ENCODE results near the gene TRMT61A.

Gene TRMT61A

GRCh38 chr14:103563226-103563620 is 34.2 kb downstream of the TRMT61A start:
- DNase-seq (ENCODE audit: low read depth in 2 of 2): no peak

GRCh38 chr14:103563844-103564505 is 35.0 kb downstream of the TRMT61A start:
- DNase-seq (ENCODE audit: low read depth in 2 of 2): no peak

GRCh38 chr14:103568952-103569351 is 40.0 kb downstream of the TRMT61A start:
- DNase-seq (ENCODE audit: low read depth in 2 of 2): no peak

- DNase-seq (ENCODE audit: low read depth in 2 of 2): no peak
These were observed 40.4 kb downstream of the TRMT61A start for GRCh38 chr14:103569408-103569807.

- no peak for DNase-seq (ENCODE audit: low read depth in 2 of 2)
These were observed 45.1 kb downstream of the TRMT61A start for GRCh38 chr14:103574104-103574503.

- DNase-seq (ENCODE audit: low read depth in 2 of 2): no peak
These were observed 45.8 kb downstream of the TRMT61A start for GRCh38 chr14:103574707-103575285.

- no peak for DNase-seq (ENCODE audit: low read depth in 2 of 2)
These were observed 47.5 kb downstream of the TRMT61A start for GRCh38 chr14:103576371-103577024.

GRCh38 chr14:103578401-103579075 is 49.5 kb downstream of the TRMT61A start:
- no peak for DNase-seq (ENCODE audit: low read depth in 2 of 2)

GRCh38 chr14:103581206-103581605 is 52.2 kb downstream of the TRMT61A start:
- no peak for DNase-seq (ENCODE audit: low read depth in 2 of 2)

GRCh38 chr14:103581954-103582703 is 53.1 kb downstream of the TRMT61A start:
- DNase-seq (ENCODE audit: low read depth in 2 of 2): no peak

- no peak for DNase-seq (ENCODE audit: low read depth in 2 of 2)
These were observed 55.4 kb downstream of the TRMT61A start for GRCh38 chr14:103584326-103584915.

Data from stimulated activated CD4-positive, alpha-beta T cell treated with anti-CD3 and anti-CD28 coated beads, Interleukin-1b, Interleukin-23, amount 100 ng/mL, for 1 hour (primary cell).